GM19239 (cell line): Measurements from ENCODE around the gene CAMTA1.
"Not testable (repeated sequence)": the region's sequence is repeated elsewhere in the genome, so short reads cannot be mapped to it uniquely, and the experiment has no call there.

ENCODE experiments used
- DNase-seq: peaks from one replicate; pipeline ENCODE4 v3.0.0; 2011; ENCODE audit warnings: low spot score; ENCODE audit not compliant: insufficient read length
- FAIRE-seq: peaks from 2 replicates; lab custom pipeline; 2011; peaks lifted over from hg19 to GRCh38; lab: Jason Lieb, UNC

CAMTA1 gene

DNA sequence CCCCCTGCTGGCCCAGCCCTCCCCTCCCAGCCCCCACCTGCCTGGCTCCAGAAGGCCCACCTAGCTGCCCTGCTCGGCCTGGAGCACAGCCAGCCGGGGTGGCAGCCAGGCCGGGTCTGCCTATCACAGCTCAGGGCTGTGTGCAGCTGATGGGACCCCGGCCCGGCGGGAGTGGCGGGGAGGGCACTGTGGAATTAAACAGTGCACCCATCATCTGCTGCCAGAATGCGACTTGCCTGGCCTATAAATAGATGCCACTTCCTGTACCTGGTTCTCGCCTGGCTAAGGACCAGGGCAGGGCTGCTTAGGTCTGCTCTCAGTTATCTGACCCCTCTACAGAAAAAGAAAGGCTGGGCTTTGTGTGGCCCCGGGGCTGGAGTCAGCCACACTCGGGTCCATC is 887.6 kb downstream of the CAMTA1 start:
- DNase-seq, result no peak

DNA sequence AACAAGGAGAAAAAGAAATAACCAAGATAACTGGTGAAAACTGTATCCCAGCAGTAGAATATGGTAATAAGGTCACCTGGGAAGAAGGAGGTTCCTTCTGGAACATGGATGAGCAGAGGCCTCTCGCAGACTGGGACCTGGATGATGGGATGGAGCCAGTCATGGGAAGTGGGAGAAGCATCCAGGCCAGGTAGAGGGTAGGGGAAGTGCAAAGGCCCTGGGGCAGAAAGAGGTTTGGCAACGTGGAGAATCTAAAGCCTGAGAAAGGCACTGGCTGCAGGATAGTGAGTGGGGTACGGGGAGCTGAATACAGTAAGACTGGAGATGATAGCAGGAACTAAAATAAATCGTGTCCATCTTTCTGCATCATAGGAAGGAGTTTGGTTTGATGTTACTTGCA is 889.7 kb downstream of the CAMTA1 start:
- DNase-seq (no peak), FAIRE-seq (no peak)

More for the DNA sequence above, 887.6 kb downstream of the CAMTA1 start:
- FAIRE-seq, result no peak

DNA sequence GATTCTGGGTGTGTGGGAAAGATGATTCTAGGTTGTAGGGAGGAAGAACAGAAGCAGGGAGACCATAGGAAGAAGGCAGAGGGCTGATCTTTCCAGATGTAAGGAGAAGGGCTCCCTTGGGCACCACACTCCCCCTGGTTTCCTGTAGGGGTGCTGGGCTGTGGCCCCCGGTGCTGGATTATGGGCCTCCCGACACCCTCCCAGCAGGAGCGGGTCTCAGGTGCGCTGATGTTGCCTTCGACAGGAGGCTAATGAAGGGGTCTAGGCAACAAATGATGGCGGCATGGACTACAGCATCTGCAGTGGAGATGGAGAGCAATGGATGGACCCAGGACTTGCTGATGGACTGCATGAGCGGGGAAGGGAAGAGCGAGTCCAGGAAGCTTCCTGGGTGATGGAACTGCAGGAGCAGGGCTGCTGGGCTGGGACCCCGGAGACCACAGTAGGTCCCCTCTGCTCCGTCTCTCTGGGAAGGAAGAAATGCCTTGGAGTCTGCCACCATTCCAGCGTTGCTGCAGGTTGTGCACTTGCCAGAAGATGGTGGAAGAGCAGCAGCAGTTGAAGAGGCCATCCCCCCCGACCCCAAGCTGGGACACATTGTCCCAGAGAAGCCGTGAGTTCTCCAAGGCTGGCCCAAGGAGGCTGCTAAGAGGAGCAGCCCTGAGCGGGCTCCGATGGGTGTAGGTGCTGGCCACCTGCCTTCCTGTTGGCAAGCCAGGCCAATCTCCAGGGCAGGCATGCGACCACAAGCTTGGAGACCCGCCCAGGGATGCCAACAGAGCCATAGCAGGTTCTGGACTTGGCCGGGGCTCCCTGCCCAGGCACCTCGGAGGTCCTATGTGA is 890.4 kb downstream of the CAMTA1 start:
- no peak for FAIRE-seq

DNA sequence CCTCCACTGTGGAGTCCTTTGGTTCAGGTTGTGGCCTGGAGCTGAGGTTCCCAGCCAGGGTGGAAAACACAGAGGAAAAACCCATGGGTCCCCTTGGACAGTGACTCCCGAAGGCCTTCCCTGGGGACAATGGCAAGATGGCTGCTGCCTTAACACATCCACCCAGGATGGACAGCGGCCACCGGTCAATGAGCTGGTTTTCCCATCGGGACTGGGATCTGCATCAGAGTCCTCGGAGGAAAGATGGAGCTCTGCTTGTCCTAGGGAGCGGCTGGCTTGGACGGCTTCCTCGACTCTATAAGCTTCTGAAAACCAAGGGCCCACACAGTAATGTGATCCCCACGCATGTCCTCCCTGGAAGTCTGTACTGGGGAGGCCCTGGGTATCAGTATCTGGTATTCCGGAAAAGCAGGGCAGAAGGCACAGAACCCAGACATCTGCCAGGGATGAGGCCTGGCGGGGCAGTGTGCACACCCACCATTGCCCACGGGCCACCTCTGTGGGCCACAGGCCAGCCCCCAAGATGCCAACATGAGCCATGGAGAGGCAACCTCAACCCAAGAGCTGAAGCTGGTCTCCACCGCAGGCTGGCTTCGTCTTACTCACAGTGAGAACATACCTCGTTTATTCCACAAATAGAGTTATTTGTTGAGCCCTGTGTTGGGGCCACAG is 891.2 kb downstream of the CAMTA1 start:
- DNase-seq (no peak), FAIRE-seq (no peak)

More for the DNA sequence above, 890.4 kb downstream of the CAMTA1 start:
- DNase-seq, result no peak

DNA sequence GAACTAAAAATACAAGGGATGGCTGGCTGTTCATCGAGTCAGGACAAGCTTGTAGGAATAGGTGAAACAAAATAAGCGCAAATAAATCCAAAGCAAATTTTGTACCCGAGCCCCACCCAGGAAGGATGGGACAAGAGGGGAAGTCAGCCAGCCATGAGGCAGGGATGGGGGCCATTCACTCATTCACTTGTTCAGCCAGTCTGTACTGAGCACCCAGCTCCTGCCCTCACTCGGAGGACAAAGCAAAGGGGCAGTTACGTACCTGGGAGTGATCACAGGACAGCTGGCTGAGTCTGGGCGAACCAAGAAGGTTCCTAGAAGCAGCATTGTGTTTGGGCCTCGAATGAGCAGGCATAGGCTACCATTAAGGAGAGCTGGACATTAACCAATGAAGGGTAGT is 891.9 kb downstream of the CAMTA1 start:
- no peak for DNase-seq
- FAIRE-seq, result no peak

DNA sequence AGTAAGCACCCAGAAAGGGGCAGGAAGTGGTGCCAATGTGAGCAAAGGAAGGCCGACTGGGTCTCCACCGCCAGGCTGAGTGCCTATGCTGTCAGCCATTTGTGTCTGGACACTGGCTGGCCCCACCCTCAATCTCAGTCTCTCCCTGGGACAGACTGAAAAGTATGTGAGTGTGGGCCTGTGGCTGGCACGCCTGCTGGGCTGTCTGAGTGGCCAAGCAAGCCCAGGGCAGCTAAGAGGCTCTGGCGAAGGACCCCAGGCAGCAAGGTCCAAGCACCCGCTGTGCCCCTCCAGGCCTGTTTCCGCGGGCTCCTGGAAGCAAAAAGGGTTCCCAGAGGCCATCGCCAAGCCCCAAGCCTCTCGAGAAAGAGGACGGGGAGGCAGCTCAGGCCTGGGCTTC is 892.6 kb downstream of the CAMTA1 start:
- DNase-seq, result no peak
- no peak for FAIRE-seq

DNA sequence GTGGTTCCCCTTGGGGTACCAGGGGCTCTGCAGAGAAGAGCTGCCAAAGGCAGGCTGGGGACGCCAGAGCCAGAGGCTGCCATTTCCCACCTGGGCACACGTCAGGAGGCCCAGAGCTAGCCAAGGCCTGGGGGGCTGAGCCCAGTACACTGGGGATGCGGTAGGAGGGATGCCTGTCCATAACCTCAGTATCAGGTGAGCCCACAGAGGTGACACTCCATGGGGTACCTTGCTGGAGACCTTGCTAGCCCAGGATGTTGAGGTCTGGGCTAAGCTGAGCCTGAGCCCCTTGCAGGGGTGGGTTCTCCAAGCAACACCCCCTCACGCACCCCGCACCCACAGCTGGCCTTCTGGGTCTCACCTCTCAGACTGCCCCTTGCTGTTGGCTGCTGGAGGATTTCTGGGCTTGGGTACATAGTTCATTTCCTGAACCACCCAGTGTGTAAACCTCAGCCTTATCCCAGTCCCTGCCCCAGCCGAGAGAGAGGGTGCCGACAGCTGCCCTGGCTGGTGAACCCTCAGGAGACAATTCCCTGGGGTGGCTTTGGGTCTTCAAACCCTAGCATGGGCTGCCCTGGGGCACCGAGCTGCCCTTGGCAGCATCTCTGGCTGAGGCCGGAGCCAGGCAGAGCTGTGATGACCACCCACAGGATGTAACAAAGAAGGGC is 893.4 kb downstream of the CAMTA1 start:
- no peak for DNase-seq
- FAIRE-seq, result no peak

DNA sequence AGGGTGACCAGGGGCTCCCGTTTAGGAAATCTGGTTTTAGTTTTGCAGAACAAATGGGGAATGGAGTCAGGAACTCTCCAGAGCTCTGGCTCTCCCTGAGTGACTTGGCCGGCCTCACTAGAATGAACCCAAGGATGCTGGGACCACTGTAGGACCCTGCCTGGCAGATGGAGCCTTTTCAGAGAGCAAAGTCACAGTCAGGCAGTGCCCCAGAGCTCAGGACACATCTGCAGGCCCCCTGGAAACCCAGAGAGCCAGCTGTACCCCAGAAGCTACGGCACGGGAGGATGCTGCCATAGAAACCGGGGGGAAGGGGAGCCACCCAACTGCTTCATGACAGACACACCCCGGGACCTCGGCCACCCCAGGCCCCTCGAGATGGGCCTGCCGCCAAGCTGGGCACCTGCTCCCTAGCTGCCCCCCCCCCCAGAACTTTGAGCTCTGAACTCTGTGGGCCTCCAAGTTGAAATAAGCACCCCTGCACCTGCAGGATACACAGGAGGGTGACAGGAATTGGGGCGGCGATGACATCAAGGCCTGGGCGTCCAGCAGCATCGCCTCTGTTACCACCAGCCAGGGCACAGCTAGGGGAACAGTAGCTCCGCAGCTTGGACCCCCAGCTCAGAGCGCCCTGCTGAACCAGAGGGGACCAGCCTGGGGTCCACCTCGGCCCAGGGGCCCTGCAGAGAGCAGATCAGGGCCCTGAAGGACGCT is 894.1 kb downstream of the CAMTA1 start:
- DNase-seq, result no peak
- no peak for FAIRE-seq

DNA sequence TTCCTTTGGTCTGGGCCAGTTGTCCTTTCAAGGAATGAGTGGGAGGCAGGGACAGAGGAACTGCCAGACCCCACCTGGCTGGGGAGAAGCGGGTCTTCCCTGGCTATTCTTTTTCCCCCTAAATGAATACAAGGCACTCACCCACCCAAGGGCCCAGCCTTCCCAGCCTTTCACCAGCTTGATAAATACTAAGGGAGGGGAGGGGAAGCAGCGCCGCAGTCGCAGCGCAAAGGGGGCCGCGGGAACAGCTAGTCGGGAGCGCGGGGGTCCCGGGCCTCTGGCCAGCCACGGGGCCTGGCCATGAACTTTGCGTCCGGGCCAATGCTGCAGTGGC is 894.6 kb downstream of the CAMTA1 start:
- no peak for DNase-seq
- FAIRE-seq, result no peak

DNA sequence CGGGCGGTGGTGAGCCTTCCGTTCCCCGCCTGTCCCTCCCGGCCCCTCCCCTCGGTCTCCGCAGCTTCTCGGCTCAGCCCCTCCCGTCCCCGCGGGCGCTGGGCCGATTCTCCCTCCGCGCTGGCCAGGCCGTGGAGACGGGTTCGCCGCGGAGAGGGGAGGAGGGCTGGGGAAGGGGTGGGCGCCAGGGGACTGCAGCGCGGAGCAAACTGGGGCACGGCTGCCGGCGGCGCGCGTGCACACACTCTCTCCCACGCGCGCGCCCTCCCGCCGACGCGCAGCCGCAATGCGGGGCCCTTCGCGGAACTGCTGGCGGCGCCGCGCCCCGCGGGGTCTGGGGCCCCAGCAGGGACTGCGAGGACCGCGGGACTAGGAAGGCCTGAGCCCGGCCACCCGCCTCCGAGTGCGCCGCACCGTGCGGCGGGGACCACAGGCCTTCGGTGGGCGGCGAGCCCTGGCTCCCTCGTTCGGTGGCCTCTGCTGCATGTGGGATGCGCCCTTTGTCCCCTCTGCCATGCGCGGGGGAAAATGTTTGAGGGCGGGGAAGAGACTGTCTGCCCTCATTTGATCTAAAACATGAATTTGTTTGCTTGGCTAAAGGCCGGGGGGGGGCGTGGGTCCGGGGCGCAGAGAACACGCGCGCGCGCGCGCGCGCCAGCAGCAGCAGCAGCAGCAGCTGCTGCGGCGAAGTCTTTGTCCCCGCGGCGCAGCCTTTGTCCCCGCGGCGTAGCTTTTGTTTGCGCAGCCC is 895.1 kb downstream of the CAMTA1 start:
- FAIRE-seq, result no peak
- DNase-seq, result no peak

DNA sequence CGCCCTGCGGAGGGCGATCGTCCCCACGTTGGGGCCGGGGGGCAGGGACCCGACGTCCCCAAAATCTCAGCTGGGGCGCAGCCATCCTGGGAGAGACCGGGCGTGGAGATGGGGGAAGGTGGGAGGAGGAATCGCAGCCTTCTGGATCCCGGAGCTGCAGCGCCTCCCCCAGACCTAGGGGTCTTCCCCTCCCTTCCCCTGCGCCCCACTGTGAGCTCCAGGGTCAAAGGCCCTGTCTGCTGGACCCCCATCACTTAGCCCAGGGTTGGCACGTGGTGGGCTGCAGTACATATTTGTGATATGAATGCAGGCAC is 895.7 kb downstream of the CAMTA1 start:
- DNase-seq, result no peak
- FAIRE-seq, result no peak

DNA sequence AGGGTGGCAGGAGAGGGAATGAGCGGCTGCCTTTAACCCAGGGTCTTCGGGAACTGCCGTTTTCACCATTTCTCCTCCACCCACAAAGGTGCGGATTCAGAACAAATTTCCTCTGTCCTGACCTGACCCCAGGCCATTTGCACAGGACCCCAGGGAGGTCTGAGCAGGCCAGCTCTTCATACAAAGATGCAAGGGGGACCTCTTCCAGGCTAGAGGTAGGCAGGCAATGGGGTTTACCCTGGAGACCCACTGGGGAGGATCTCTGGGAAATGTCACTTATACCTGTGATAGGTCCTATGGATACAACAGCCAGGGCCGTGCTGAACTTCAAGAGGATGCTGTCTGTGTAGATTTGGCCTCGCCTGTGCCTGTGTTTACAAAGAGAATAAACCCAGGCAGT is 896.1 kb downstream of the CAMTA1 start:
- FAIRE-seq, result no peak
- DNase-seq, result no peak

DNA sequence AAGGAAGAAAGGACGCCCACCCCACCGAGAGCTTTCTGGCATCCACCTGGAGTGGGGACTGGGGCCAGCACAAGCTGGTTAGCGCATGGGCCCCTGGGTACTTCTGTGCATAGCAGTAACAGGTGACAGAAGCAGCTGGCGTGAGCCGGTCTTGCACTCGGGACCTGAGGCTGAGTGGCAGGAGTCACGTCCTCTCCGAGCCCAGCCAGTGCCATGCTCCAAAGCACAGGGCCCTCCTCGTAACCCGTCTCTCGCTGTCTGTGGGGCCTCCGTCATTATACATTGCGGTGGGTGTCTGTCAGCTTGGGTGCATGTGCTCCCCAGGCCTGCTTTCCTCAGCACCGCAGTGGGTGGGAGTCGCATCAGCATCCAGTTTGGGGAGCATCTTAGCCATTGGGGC is 898.3 kb downstream of the CAMTA1 start:
- DNase-seq, result no peak
- no peak for FAIRE-seq

DNA sequence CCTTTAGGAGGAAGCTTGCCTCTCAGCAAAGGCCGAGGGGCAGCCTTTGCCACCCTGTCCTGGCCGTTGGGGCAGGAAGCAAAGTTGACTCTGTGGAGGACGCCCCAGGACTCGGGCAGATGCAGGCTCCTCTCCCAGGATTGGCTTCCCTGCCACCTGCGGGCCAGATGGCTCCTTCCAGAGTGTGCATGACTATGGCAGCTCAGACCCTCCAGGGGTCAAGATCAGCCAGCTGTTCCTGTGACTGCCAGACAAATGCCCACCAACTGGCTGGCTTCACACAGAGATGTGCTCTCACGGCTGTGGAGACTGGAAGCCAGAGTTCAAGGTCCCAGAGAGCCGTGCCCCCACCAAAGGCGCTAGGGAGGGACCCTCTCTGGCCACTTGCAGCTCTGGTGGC is 898.9 kb downstream of the CAMTA1 start:
- FAIRE-seq, result no peak

DNA sequence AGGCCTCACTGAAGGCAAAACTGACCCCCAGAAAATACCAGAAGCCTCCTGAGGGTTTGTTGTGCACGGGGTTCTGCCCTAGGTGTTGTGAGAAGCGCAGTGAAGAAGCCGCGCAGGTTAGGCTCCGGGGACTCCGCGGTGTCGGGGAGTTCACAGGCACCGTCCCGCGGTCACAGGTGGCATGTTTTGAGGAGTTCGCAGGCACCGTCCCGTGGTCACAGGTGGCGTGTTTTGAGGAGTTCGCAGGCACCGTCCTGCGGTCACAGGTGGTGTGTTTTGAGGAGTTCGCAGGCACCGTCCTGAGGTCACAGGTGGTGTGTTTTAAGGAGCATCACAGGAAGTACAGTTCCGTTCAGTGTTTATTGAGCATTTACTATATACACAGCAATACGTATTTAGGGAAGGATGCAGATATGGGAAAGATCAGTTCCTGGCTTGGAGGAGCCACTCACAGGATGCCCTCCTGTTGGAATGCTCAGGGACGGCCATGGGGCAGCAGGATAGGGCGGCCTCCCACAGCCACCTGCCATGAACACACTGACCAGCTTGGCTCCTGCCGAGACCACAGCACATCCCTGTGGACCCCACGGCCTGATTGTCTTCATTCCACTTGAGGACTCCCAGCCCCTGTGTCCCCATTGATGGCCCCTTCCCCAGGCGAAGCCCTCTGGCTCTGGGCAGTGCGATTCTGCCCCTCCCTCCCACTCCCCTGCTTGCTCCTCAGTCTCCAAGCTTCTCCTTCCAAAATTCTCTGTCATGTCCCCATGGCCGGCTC is 899.8 kb downstream of the CAMTA1 start:
- DNase-seq (no peak), FAIRE-seq (no peak)

More for the DNA sequence above, 898.9 kb downstream of the CAMTA1 start:
- no peak for DNase-seq

DNA sequence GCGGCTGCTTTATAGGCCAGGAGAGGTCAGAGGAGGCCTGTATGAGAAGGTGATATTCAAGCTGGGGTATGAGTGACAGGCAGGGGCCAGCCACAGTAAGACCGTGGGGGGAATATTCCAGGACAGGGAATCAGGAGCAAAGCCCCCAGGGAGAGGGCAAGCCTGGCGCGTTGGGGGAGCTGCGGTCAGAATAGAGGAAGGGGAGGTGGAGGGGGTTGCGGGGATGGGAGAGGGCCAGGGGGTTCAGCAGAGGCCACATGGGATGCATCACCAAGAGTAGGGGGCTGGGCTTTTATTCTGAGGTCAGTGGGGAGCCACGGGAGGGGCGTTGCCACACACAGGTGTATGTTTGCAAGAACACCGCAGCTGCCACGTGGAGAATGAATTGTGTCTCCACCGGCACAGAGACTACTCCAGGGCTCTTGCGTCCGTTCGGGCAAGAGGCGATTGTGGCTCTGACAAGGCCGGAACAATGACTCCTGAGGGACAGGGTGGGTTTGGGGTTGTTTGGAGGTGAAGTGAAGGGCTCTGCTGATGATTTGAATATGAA is 901.1 kb downstream of the CAMTA1 start:
- no peak for DNase-seq
- FAIRE-seq, result no peak

DNA sequence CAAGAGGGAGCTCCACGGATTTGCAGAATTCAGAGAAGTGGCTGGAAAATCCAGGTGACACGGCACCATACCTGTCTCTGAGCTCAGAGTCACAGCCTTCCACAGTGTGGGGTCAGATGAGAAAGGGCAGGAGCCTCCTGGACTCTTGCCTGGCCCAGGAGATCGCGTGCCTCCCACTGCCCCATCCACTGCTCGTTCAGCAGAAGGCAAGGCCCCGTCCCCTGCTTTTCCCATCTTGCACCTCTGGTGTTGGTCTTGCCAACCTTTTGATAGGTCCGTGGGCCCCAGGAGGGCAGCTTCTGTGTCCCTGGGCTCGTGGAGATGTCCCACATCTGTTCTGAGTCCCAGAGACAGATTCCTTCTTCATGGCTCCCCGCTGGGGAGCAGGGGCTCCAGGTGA is 902.2 kb downstream of the CAMTA1 start:
- DNase-seq (no peak), FAIRE-seq (no peak)

DNA sequence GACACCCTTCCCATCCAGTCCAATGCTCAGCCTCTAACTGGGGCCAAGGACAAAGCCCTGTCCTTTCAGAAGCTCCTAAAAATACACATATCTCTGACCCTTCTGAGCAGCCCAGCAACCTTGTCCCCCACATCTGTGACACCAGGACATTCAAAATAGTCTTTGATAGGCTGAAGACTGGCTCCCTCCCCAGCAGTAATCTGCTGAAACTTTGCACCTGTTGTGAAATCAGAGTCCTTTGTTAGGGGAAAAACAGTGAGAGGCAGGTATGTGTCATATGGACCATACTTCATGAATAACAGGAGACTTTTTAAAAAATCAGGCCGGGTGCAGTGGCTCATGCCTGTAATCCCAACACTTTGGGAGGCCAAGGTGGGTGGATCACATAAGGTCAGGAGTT is 903.4 kb downstream of the CAMTA1 start:
- no peak for DNase-seq
- no peak for FAIRE-seq

DNA sequence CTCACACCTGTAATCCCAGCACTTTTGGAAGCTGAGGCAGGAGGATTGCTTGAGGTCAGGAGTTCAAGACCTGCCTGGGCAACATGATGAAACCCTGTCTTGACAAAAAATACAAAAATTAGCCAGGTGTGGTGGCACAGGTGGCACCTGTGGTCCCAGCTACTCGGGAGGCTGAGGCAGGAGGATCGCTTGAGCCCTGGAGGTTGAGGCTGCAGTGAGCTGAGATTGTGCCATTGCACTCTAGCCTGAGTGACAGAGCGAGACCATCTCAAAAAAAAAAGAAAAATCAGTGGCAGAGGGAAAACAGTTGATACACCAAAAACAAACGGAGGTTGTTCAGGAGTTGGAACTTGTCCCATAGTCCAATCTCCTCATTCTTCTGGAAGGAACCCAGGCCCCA is 904.1 kb downstream of the CAMTA1 start:
- DNase-seq, FAIRE-seq: not testable (repeated sequence)
